OCI-M1 (cell line): ENCODE data around the gene SPOUT1.

Experiments used
- DNase-seq: peaks from one replicate; lab custom pipeline; 2025; lab: John Stamatoyannopoulos, UW

SPOUT1 gene

GRCh38 chr9:128836509-128837145, 7.0 kb upstream of the SPOUT1 start:
- DNase-seq: no peak

- no peak for DNase-seq
Observed at GRCh38 chr9:128835246-128836210, 5.9 kb upstream of the SPOUT1 start.

GRCh38 chr9:128833696-128834095, 4.1 kb upstream of the SPOUT1 start:
- no peak for DNase-seq

- no peak for DNase-seq
Observed at GRCh38 chr9:128828719-128829452, 708 bp downstream of the SPOUT1 start.

- no peak for DNase-seq
Observed at GRCh38 chr9:128828267-128828666, 1.3 kb downstream of the SPOUT1 start.

- DNase-seq: no peak
Observed at GRCh38 chr9:128825923-128826700, 3.5 kb downstream of the SPOUT1 start.

GRCh38 chr9:128824911-128825310, 4.7 kb downstream of the SPOUT1 start:
- DNase-seq: no peak

GRCh38 chr9:128823903-128824406, 5.6 kb downstream of the SPOUT1 start:
- no peak for DNase-seq

GRCh38 chr9:128823362-128823902, 6.2 kb downstream of the SPOUT1 start:
- no peak for DNase-seq

- no peak for DNase-seq
Observed at GRCh38 chr9:128822407-128823042, 7.1 kb downstream of the SPOUT1 start.

- DNase-seq: no peak
Observed at GRCh38 chr9:128821584-128822406, 7.8 kb downstream of the SPOUT1 start.

GRCh38 chr9:128820665-128821583, 8.7 kb downstream of the SPOUT1 start:
- no peak for DNase-seq

GRCh38 chr9:128819716-128820664, 9.6 kb downstream of the SPOUT1 start:
- peak; percentile 19 for DNase-seq

- peak; percentile 56 for DNase-seq
Observed at GRCh38 chr9:128818839-128819715, 10.5 kb downstream of the SPOUT1 start.

GRCh38 chr9:128818099-128818838, 11.3 kb downstream of the SPOUT1 start, which contains the start of gene ENDOG:
TSS of gene ENDOG (plus strand) at chr9:128818500. CDS start at chr9:128818685, 185 bp downstream.
- DNase-seq: peak; percentile 99

- DNase-seq: no peak
Observed at GRCh38 chr9:128810873-128811272, 18.7 kb downstream of the SPOUT1 start.
